H9 (cell line): Measurements from ENCODE around the gene KLF11. TPM values are rescaled to one million over a fixed set of nuclear protein-coding genes. Genes with fewer than 3 reads are reported as not detected.
"Not testable (repeated sequence)": the region's sequence is repeated elsewhere in the genome, so short reads cannot be mapped to it uniquely, and the experiment has no call there.

Source experiments
- DNase-seq: peaks from one replicate; pipeline ENCODE4 v3.0.0-alpha.2; 2017
- H2AFZ ChIP-seq: one replicate; pipeline ENCODE4 v1.6.1; 2013; ENCODE audit warnings: mild to moderate bottlenecking, low read length, control low read depth, moderate library complexity
- H2AK5ac ChIP-seq: 2 replicates; pipeline ENCODE4 v1.6.1; 2013; ENCODE audit warnings: low read length, control low read depth, mixed read lengths; ENCODE audit not compliant: insufficient read length
- H2BK120ac ChIP-seq: one replicate; pipeline ENCODE4 v1.6.1; 2013; ENCODE audit warnings: low read depth, mild to moderate bottlenecking, low read length, control low read depth, inconsistent platforms; ENCODE audit not compliant: poor library complexity, severe bottlenecking
- H2BK12ac ChIP-seq: 2 replicates; pipeline ENCODE4 v1.6.1; 2013; ENCODE audit warnings: low read length, control low read depth, mixed read lengths, low read depth; ENCODE audit not compliant: insufficient read length
- H2BK15ac ChIP-seq: 2 replicates; pipeline ENCODE4 v1.6.1; 2013; ENCODE audit warnings: low read depth, low read length, control low read depth
- H2BK20ac ChIP-seq: one replicate; pipeline ENCODE4 v1.6.1; 2013; ENCODE audit warnings: low read depth, mild to moderate bottlenecking, low read length, control low read depth, inconsistent platforms; ENCODE audit not compliant: poor library complexity, severe bottlenecking
- H2BK5ac ChIP-seq: 2 replicates; pipeline ENCODE4 v1.6.1; 2013; ENCODE audit warnings: low read length, control low read depth, mixed read lengths; ENCODE audit not compliant: insufficient read length
- H3K14ac ChIP-seq: 2 replicates; pipeline ENCODE4 v1.6.1; 2013; ENCODE audit warnings: low read length, control low read depth; ENCODE audit not compliant: insufficient read depth
- H3K18ac ChIP-seq: 2 replicates; pipeline ENCODE4 v1.6.1; 2013; ENCODE audit warnings: low read depth, mild to moderate bottlenecking, mixed read lengths, low read length, control low read depth; ENCODE audit not compliant: insufficient read length
- H3K23ac ChIP-seq: 2 replicates; pipeline ENCODE4 v1.6.1; 2013; ENCODE audit warnings: low read length, control low read depth, mixed read lengths, low read depth; ENCODE audit not compliant: insufficient read length
- H3K23me2 ChIP-seq: 2 replicates; pipeline ENCODE4 v1.6.1; 2013; ENCODE audit warnings: low read depth, mild to moderate bottlenecking, mixed read lengths, low read length, control low read depth; ENCODE audit not compliant: insufficient read length, poor library complexity, severe bottlenecking
- H3K27ac ChIP-seq: 2 replicates; pipeline ENCODE4 v1.5.1; 2013; ENCODE audit warnings: low read length, control low read depth, mixed read lengths, low read depth; ENCODE audit not compliant: insufficient read length
- H3K27me3 ChIP-seq: 2 replicates; pipeline ENCODE4 v1.6.1; 2013; ENCODE audit warnings: low read length, control low read depth, inconsistent platforms; ENCODE audit not compliant: insufficient read depth
- H3K4ac ChIP-seq: 2 replicates; pipeline ENCODE4 v1.6.1; 2013; ENCODE audit warnings: low read depth, mild to moderate bottlenecking, control low read depth, inconsistent platforms, low read length, moderate library complexity
- H3K4me1 ChIP-seq: 2 replicates; pipeline ENCODE4 v1.6.1; 2013; ENCODE audit warnings: low read length, control low read depth, inconsistent platforms; ENCODE audit not compliant: insufficient read depth
- H3K4me2 ChIP-seq: 2 replicates; pipeline ENCODE4 v1.6.1; 2013; ENCODE audit warnings: low read length, control low read depth, mixed read lengths; ENCODE audit not compliant: insufficient read length, insufficient read depth
- H3K56ac ChIP-seq: 2 replicates; pipeline ENCODE4 v1.6.1; 2013; ENCODE audit warnings: low read depth, mild to moderate bottlenecking, mixed read lengths, low read length, control low read depth; ENCODE audit not compliant: insufficient read length
- H3K79me1 ChIP-seq: 2 replicates; pipeline ENCODE4 v1.6.1; 2013; ENCODE audit warnings: low read depth, mild to moderate bottlenecking, moderate library complexity, low read length, control low read depth, inconsistent platforms; ENCODE audit not compliant: insufficient read depth, poor library complexity, severe bottlenecking
- H3K79me2 ChIP-seq: 2 replicates; pipeline ENCODE4 v1.6.1; 2013; ENCODE audit warnings: low read length, control low read depth, inconsistent platforms; ENCODE audit not compliant: insufficient read depth
- H3K9ac ChIP-seq: 2 replicates; pipeline ENCODE4 v1.6.1; 2013; ENCODE audit warnings: low read length, control low read depth, mixed read lengths; ENCODE audit not compliant: insufficient read length; ENCODE audit errors: extremely low read depth
- H3K9me3 ChIP-seq: one replicate; pipeline ENCODE4 v1.6.1; 2013; ENCODE audit warnings: low read depth, low read length, inconsistent platforms; ENCODE audit not compliant: control insufficient read depth
- H3T11ph ChIP-seq: one replicate; pipeline ENCODE4 v1.6.1; 2013; ENCODE audit warnings: mild to moderate bottlenecking, low read length, control low read depth, inconsistent platforms
- H4K20me1 ChIP-seq: one replicate; pipeline ENCODE4 v1.6.1; 2013; ENCODE audit not compliant: control insufficient read depth, insufficient read length, insufficient read depth
- H4K5ac ChIP-seq: 2 replicates; pipeline ENCODE4 v1.6.1; 2013; ENCODE audit warnings: low read depth, mild to moderate bottlenecking, mixed read lengths, low read length, control low read depth; ENCODE audit not compliant: insufficient read length
- H4K8ac ChIP-seq: replicated peaks from 2 replicates; pipeline ENCODE4 v1.6.1; 2013; ENCODE audit warnings: low read length, control low read depth, mixed read lengths, low read depth; ENCODE audit not compliant: insufficient read length
- H4K91ac ChIP-seq: 2 replicates; pipeline ENCODE4 v1.6.1; 2013; ENCODE audit warnings: low read depth, mild to moderate bottlenecking, moderate library complexity, mixed read lengths, low read length, control low read depth; ENCODE audit not compliant: insufficient read length
- H3K27ac Mint-ChIP-seq, 3 experiments: 2 replicates in 2 of 3; 3 replicates in 1 of 3; pipeline ENCODE4 v1.8.0; 2020 to 2021; ENCODE audit warnings: mixed read lengths in 3 of 3, mild to moderate bottlenecking in 1 of 3, moderate library complexity in 1 of 3
- H3K27me3 Mint-ChIP-seq: 2 replicates; pipeline ENCODE4 v1.8.0; 2021; ENCODE audit warnings: low read depth, mild to moderate bottlenecking, moderate library complexity, mixed read lengths
- H3K36me3 Mint-ChIP-seq, 3 experiments: 2 replicates in 2 of 3; 3 replicates in 1 of 3; pipeline ENCODE4 v1.8.0; 2020 to 2021; ENCODE audit warnings: low read depth in 3 of 3, mixed read lengths in 3 of 3; ENCODE audit not compliant: insufficient read depth in 1 of 3
- H3K4me1 Mint-ChIP-seq, 2 experiments: 2 replicates each; pipeline ENCODE4 v1.8.0; 2020; ENCODE audit warnings: mixed read lengths in 2 of 2
- H3K4me3 Mint-ChIP-seq, 2 experiments: 2 replicates in 1 of 2; 3 replicates in 1 of 2; pipeline ENCODE4 v1.8.0; 2020 to 2021; ENCODE audit warnings: mild to moderate bottlenecking in 2 of 2, mixed read lengths in 2 of 2, moderate library complexity in 1 of 2
- H3K9me3 Mint-ChIP-seq, 2 experiments: 2 replicates in 1 of 2; 3 replicates in 1 of 2; pipeline ENCODE4 v1.8.0; 2020; ENCODE audit warnings: mild to moderate bottlenecking in 2 of 2, mixed read lengths in 2 of 2, moderate library complexity in 1 of 2
- WGBS: extraction: QIAGEN DNeasy Blood & Tissue Kit; methylation state at CpG from one replicate; pipeline ENCODE4 v1.1.7; 2013; ENCODE audit warnings: missing lambda C conversion rate, low lambda C conversion rate, mixed read lengths; ENCODE audit not compliant: insufficient read length; ENCODE audit errors: extremely low coverage; 5-methylcytosine and 5-hydroxymethylcytosine counted together
- total RNA-seq: library from RNA; stranded (reverse); gene quantifications from 2 replicates; pipeline ENCODE4 v1.2.1, GENCODE V29; 2021

KLF11 gene
- total RNA-seq, 1 experiment from 2014 or later, result 15.5 TPM

DNA sequence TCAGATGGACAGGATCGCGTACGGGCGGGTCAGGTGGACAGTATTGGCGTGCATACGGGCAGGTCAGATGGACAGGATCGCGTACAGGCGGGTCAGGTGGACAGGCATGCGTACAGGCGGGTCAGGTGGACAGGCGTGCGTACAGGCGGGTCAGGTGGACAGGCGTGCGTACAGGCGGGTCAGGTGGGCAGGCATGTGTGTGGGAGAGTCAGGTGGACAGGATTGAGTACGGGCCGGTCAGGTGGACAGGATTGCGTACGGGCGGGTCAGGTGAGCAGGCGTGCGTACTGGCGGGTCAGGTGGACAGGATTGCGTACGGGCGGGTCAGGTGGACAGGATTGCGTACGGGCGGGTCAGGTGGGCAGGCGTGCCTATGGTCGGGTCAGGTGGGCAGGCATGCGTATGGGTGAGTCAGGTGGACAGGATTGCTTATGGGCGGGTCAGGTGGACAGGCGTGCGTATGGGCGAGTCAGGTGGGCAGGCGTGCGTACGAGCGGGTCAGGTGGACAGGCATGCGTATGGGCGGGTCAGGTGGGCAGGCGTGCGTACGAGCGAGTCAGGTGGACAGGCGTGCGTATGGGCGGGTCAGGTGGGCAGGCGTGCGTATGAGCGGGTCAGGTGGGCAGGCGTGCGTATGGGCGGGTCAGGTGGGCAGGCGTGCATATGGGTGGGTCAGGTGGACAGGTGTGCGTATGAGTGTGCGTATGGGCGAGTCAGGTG is 31.6 kb upstream of the KLF11 start:
- not testable (repeated sequence) for H3K27ac ChIP-seq, H2BK12ac ChIP-seq, DNase-seq, H3K27ac Mint-ChIP-seq, H4K91ac ChIP-seq, H2BK20ac ChIP-seq, H3K27me3 Mint-ChIP-seq, H4K5ac ChIP-seq, H3K79me2 ChIP-seq, H3K9ac ChIP-seq, H2AK5ac ChIP-seq, H2BK5ac ChIP-seq, H2BK15ac ChIP-seq, H3K18ac ChIP-seq, H3K14ac ChIP-seq, H4K20me1 ChIP-seq, H3K9me3 Mint-ChIP-seq, H2BK120ac ChIP-seq, H3K4me2 ChIP-seq, H3K23ac ChIP-seq, H3K79me1 ChIP-seq, H3K4ac ChIP-seq, H3K56ac ChIP-seq, H4K8ac ChIP-seq, H3K4me1 ChIP-seq, H3K36me3 Mint-ChIP-seq, H3K23me2 ChIP-seq, H3K4me1 Mint-ChIP-seq, H2AFZ ChIP-seq, H3T11ph ChIP-seq, H3K9me3 ChIP-seq, H3K27me3 ChIP-seq, H3K4me3 Mint-ChIP-seq
- no CpG with 5 or more reads among the region's 61 CpGs for WGBS

DNA sequence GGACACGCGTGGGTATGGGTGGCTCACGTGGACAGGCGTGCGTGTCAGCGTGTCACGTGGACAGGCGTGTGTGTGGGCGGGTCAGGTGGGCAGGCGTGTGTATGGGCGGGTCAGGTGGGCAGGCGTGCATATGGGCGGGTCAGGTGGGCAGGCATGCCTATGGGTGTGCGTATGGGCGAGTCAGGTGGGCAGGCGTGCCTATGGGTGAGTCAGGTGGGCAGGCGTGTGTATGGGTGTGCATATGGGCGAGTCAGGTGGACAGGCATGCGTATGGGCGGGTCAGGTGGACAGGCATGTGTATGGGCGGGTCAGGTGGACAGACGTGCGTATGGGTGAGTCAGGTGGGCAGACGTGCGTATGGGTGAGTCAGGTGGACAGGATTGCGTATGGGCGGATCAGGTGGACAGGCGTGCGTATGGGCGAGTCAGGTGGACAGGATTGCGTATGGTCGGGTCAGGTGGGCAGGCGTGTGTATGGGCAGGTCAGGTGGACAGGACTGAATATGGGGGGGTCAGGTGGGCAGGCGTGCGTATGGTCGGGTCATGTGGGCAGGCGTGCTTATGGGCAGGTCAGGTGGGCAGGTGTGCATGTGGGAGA is 30.9 kb upstream of the KLF11 start:
- H3K27me3 Mint-ChIP-seq, H2BK15ac ChIP-seq, H3K27me3 ChIP-seq, H3K36me3 Mint-ChIP-seq, H3K18ac ChIP-seq, H3K56ac ChIP-seq, H3K4ac ChIP-seq, DNase-seq, H4K91ac ChIP-seq, H3K23me2 ChIP-seq, H2BK12ac ChIP-seq, H3K4me1 ChIP-seq, H4K8ac ChIP-seq, H2AK5ac ChIP-seq, H3K4me3 Mint-ChIP-seq, H3K23ac ChIP-seq, H2BK5ac ChIP-seq, H3K27ac Mint-ChIP-seq, H3T11ph ChIP-seq, H3K9me3 Mint-ChIP-seq, H2BK120ac ChIP-seq, H3K79me2 ChIP-seq, H4K20me1 ChIP-seq, H3K9ac ChIP-seq, H3K14ac ChIP-seq, H3K4me1 Mint-ChIP-seq, H2AFZ ChIP-seq, H4K5ac ChIP-seq, H3K4me2 ChIP-seq, H2BK20ac ChIP-seq, H3K27ac ChIP-seq, H3K79me1 ChIP-seq, H3K9me3 ChIP-seq: not testable (repeated sequence)
- no CpG with 5 or more reads among the region's 37 CpGs for WGBS
